Endothelial cell of umbilical vein (primary cell): ENCODE measurements around the gene TULP1.

Experiments used
- EZH2 ChIP-seq: IDR thresholded peaks from 2 replicates; pipeline ENCODE4 v1.6.1; 2012; ENCODE audit warnings: borderline replicate concordance, low read depth, mild to moderate bottlenecking, moderate library complexity, low read length, inconsistent platforms; ENCODE audit not compliant: severe bottlenecking
- FOS ChIP-seq: IDR thresholded peaks from 2 replicates; pipeline ENCODE4 v1.6.1; 2011; ENCODE audit warnings: mild to moderate bottlenecking, low read length, moderate library complexity, borderline replicate concordance; ENCODE audit not compliant: insufficient read depth
- GATA2 ChIP-seq: IDR thresholded peaks from 2 replicates; pipeline ENCODE4 v1.7.0; 2011; ENCODE audit warnings: low read depth, mild to moderate bottlenecking, moderate library complexity, mixed read lengths, low read length; ENCODE audit not compliant: insufficient read length, insufficient read depth
- JUN ChIP-seq: IDR thresholded peaks from 2 replicates; pipeline ENCODE4 v1.6.1; 2011; ENCODE audit warnings: borderline replicate concordance, low read depth; ENCODE audit not compliant: insufficient read length, insufficient read depth
- POLR2A ChIP-seq: IDR thresholded peaks from 2 replicates; pipeline ENCODE4 v1.6.1; 2012; ENCODE audit warnings: low read depth, mild to moderate bottlenecking, control low read depth, low read length
- POLR2AphosphoS5 ChIP-seq: IDR thresholded peaks from 2 replicates; pipeline ENCODE4 v1.6.1; 2012; ENCODE audit warnings: low read depth, mild to moderate bottlenecking, control low read depth, low read length, moderate library complexity; ENCODE audit not compliant: insufficient read depth
- TF ChIP-seq, protein P1 (sequence below), 2 donors: IDR thresholded peaks; 1 replicate in 1 of 2; 2 replicates in 1 of 2; pipeline ENCODE4 v1.5.1; 2011; ENCODE audit warnings: low read length in 2 of 2, mild to moderate bottlenecking in 2 of 2, moderate library complexity in 2 of 2, control low read depth in 1 of 2, inconsistent platforms in 1 of 2, low read depth in 1 of 2; ENCODE audit not compliant: insufficient read depth in 1 of 2; ENCODE audit errors: extremely low read depth in 1 of 2
- TF ChIP-seq, protein P2 (sequence below): IDR thresholded peaks from 2 replicates; pipeline ENCODE4 v1.6.1; 2011; ENCODE audit not compliant: insufficient read depth, insufficient read length

DNA sequence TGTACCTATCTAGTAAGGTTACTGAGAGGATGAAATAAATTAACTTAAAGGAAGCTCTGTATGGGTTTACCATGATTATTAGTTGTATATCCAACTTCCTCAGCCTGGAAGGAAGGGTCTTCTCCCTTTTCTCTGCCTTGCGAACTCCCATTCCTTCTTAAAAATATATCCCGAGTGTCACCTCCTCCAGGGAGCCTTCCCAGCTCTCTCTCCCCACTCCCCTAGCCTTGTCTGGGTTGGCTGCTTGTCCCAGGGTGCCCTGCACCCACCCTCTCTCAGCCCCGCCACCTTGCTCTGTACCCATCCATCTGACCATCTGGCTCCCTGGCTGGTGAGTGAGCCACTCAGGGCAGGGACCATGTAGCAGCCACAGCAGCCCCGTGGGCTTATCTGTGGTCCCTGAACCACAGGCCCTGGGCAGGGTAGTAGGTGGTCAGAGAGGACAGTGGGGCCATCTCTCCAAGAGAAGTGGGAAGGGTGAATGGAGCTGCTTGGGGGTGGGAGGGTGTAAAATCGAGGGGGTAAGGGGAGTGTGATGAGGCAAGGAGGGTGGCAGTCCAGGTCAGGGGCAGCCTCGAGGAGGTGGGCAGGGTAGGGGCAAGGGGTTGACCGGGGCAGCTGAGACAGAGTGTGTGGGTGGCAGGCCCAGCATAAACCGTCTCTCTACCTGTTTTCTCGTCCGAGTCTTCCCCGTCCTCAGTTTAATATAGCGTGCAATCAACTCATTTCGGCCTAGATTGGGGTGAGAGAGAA is 28.6 kb downstream of the TULP1 start:
- no peak for TF ChIP-seq POLR2A
- TF ChIP-seq, protein P1, sequence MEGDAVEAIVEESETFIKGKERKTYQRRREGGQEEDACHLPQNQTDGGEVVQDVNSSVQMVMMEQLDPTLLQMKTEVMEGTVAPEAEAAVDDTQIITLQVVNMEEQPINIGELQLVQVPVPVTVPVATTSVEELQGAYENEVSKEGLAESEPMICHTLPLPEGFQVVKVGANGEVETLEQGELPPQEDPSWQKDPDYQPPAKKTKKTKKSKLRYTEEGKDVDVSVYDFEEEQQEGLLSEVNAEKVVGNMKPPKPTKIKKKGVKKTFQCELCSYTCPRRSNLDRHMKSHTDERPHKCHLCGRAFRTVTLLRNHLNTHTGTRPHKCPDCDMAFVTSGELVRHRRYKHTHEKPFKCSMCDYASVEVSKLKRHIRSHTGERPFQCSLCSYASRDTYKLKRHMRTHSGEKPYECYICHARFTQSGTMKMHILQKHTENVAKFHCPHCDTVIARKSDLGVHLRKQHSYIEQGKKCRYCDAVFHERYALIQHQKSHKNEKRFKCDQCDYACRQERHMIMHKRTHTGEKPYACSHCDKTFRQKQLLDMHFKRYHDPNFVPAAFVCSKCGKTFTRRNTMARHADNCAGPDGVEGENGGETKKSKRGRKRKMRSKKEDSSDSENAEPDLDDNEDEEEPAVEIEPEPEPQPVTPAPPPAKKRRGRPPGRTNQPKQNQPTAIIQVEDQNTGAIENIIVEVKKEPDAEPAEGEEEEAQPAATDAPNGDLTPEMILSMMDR (IDR thresholded peaks at IDR 0.05; ENCODE audit: extremely low read depth in 1 of 2, insufficient read depth in 1 of 2, low read depth in 1 of 2, low read length in 2 of 2), result no peak
- TF ChIP-seq, protein P2, sequence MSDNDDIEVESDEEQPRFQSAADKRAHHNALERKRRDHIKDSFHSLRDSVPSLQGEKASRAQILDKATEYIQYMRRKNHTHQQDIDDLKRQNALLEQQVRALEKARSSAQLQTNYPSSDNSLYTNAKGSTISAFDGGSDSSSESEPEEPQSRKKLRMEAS, result no peak
- TF ChIP-seq FOS, result no peak
- no peak for TF ChIP-seq POLR2AphosphoS5
- TF ChIP-seq EZH2, result no peak
- no peak for TF ChIP-seq GATA2
- TF ChIP-seq JUN, result no peak
